Femur (tissue), 1 donor: ENCODE results near the gene SIK2.
"Not testable (repeated sequence)": the region's sequence is repeated elsewhere in the genome, so short reads cannot be mapped to it uniquely, and the experiment has no call there.

Source experiments
- DNase-seq: peaks from one replicate; pipeline ENCODE4 v3.0.0-alpha.2; 2017

Gene SIK2

GRCh38 chr11:111703576-111703975 is 101.3 kb downstream of the SIK2 start:
- no peak for DNase-seq

DNA sequence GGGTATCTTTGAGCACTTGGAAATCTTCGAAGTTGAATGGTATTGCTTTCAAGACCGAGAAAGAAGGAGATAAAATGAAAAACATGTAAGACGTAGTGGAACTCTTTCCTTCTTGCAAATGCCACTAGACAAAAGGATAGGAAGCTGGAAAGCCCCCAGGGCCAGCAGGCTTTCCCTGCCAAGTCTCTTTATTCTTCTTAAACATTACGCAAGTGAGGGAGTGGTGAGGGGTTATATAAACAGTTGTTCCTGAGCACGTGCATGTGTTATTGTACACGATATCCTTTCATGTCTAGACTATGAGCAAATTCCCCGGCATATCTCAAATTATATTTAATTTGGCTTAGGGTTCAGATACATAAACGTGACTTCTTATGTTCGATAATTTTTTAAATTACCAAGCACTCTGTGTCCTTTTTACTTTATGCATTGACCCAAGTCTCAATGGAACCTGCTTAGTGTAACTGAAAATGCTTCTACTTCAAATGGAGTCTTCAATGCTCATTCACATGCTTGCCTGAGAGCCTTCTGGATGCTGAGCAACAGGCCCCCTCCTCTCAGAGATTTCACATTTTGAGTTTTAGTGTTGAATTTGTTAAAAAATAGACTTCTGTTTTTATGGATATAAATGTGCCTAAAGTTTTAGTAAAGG is 104.9 kb downstream of the SIK2 start:
- peak; percentile 47 for DNase-seq

GRCh38 chr11:111707691-111708067 is 105.4 kb downstream of the SIK2 start:
- no peak for DNase-seq

DNA sequence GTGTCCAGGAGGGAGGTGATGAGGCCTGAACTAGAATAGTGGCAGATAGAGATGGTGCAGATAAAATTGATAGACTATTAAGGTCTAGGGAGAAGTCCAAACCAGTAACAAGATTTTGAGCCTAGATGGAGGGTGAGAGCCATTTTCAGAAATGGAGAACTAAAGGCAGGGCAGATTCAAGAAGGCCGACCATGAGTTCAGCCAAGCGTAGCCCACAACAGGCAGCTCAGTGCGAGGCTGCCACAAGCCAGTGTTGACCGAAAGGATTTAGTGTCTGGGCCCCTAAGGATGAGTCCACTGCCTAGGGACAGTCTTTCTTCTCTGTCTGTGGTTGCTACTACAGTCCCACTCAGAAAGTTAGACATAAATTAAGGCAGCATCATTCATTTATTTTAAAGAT is 112.3 kb downstream of the SIK2 start:
- no peak for DNase-seq

- DNase-seq, result no peak
Measured at GRCh38 chr11:111715142-111715816, 113.0 kb downstream of the SIK2 start.

DNA sequence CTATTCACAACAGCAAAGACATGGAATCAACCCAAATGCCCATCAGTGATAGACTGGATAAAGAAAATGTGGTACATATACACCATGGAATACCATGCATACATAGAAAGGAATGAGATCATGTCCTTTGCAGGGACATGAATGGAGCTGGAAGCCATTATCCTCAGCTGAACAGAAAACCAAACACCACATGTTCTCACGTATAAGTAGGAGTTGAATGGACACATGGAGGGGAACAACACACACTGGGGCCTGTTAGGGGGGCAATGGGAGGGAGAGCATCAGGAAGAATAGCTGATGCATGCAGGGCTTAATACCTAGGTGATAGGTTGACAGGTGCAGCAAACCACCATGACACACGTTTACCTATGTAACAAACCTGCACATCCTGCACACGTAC is 115.4 kb downstream of the SIK2 start:
- DNase-seq, result not testable (repeated sequence)

GRCh38 chr11:111718436-111718835 is 116.2 kb downstream of the SIK2 start:
- DNase-seq, result peak; percentile 33

DNA sequence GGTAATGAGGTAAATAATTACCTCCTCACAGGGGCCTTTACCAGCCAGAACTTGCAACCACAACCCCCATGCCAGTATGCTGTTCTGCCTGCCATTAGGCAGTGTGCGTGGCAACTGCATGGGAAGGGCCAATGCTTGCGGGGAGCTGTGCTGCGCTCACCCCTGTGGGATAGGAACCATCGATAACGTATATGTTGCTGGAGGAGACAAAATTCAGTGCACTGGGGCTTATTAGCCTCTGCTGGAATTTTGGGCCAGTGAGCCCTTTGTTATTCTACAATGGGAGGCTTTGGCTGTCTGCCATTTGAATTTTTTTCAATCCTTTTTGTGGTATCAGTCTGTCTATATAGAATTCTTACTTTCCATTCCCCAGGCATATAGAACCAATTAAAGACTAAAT is 116.6 kb downstream of the SIK2 start:
- DNase-seq, result no peak

DNA sequence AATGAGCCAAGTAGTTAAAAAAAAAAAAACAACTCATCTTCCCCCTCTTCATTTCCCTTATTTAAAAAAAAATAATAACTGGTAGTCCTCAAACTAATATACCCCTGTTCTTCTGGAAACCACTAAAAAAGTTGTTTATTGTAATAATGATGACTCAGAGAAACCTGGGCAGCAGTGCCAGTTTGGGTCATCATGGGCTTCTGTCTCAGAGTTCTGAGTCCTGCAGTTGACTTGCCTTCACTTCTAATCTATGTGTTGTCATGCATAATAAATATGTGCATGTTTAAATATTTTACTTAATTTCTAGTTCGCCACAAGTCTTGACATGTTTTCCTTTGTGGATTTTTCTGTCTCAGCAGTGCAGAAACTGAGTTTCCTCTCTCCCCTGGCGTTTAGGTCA is 117.1 kb downstream of the SIK2 start:
- no peak for DNase-seq

- DNase-seq, result no peak
Measured at GRCh38 chr11:111720801-111721494, 118.7 kb downstream of the SIK2 start.

GRCh38 chr11:111722501-111722900 is 120.3 kb downstream of the SIK2 start:
- DNase-seq, result no peak

GRCh38 chr11:111723595-111723994 is 121.3 kb downstream of the SIK2 start:
- no peak for DNase-seq

GRCh38 chr11:111724615-111725129 is 122.4 kb downstream of the SIK2 start:
- no peak for DNase-seq

- DNase-seq, result no peak
Measured at GRCh38 chr11:111725621-111726020, 123.4 kb downstream of the SIK2 start.

GRCh38 chr11:111726301-111726713 is 124.1 kb downstream of the SIK2 start:
- DNase-seq, result no peak

DNA sequence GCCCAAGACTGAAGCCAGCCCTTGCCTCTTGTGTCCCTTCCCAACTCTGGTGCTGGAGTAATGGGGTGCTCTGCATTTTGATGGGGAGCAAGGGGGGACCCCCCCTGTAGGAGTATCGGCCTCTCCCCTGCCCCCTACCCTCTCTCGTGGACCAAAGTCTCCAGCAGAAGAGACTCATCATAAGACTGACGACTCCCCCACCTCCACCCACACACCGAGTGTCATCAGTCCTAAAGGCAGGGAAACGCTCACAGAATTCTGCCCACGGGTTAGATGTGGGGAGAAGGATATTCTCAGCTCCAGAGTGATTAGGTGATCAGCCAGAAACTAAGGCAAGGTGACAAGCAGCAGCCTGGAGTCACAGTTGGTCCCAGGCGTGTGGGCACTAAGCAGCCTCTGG is 125.2 kb downstream of the SIK2 start:
- DNase-seq, result no peak

DNA sequence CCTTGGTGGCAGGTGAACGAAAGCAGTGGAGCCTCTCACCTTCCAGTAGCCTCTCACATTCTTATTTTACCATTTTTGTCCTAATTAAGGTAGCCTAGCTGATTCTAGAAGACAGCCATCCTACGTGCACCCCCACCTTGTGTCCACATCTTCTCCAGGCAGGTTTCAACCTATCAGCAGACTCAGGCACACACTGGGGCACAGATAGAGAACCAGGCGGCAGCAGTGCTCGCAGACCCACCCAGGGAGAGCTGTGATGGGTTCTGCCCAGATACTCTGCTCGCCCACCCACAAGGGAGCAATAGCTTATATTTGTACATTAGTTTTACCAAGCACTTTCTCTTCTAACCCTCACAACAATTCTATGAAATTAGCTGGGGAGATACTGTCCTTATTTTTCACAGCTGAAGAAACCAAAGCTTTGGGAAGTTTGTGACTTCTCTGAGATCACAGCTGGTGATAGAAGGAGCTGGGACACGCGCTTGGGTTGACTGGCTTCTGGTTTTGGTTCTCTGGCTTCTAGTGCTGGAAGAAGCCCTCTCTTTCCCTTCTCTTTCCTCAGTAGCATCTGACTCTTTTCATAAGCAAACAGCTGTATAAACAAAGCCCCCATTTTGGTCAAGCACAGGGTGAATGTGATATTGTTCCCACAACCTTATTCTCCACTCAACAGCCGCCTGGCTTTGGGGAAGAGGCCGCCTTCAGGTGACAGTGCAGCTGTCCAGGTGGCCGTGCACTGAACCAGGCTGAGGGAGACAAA is 127.0 kb downstream of the SIK2 start:
- DNase-seq, result no peak

GRCh38 chr11:111729831-111730311 is 127.6 kb downstream of the SIK2 start:
- peak; percentile 62 for DNase-seq

GRCh38 chr11:111730871-111731591 is 128.8 kb downstream of the SIK2 start:
- DNase-seq, result peak; percentile 56

DNA sequence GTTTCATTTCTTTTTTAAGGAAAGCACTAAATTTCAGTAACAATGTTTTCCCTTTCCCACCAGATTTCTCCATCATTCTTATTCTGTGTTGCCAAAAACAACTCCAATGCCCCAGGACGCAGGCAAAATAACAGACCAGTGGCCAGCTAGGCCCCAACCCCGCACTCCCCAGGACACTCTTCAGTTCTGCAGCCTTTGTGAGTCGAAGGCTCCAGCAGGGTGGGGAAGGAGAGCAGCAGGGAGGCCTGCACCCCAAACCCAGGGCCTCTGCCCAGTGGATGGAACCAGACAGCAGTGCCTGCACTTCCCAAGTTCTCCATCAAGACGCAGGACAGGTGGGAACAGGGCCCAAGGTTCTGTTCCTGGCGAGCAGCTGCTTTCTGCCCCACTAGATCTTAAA is 129.6 kb downstream of the SIK2 start:
- no peak for DNase-seq

DNA sequence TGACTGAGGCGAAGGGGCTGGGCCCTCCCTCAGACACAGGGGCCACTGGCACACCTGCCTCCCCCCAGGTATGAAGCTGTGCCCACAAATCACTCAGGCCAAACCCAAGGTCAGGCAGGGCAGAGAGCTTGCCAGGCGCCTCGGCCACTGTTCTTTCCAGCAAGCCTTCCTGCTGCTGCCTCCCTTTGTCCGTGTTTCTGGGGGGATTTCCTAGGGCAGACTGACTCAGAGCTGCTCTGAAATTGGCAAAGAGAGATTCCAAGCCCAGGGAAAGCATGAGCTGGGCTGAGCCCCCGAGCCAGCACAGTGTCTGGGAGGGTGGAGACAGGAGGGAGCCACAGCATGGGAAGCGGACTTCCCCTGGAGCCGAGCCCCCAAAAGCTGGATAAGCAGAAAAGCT is 130.8 kb downstream of the SIK2 start:
- peak; percentile 86 for DNase-seq

DNA sequence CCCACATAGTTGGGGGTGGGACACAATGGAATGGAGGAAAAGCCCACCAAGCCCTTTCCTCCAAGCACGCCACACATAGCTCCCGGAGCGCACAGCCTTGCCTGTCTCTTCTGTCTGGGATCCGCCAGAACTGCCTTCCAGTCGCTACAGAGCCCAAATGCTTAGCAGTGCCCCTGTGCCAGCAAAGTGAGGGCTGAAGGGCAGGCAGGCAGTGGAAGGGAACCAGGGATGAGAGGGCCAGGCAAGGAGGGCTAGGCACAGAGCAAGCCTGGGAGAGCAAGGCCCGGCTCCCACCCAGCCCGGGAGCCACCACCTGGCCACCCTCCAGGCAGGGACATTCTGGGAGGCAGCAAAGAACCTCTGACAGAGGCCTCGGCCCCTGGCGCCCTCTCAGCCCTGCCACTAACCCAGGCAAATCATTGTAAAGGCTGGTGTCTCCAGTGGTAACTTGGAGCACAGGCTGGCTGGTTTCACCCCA is 131.4 kb downstream of the SIK2 start:
- DNase-seq, result peak; percentile 43
